GM23338 (cell line): ENCODE measurements around the gene BARX2.

Experiments
- CTCF ChIP-seq, 2 experiments: fragments of 200-600 bp in 1 of 2; sonication (generic) in 1 of 2; conservative IDR thresholded peaks; 2 replicates each; pipeline versions ENCODE4 v1.5.1 to v1.6.1; 2016 to 2017; ENCODE audit warnings: antibody characterized with exemption in 2 of 2, low read depth in 2 of 2, mild to moderate bottlenecking in 2 of 2, moderate library complexity in 1 of 2
- ETS1 ChIP-seq: IDR thresholded peaks from 2 replicates; pipeline ENCODE4 v1.6.1; 2016; ENCODE audit warnings: antibody characterized with exemption
- EZH2 ChIP-seq: fragments of 200-600 bp; sonication (generic); IDR thresholded peaks from one replicate; pipeline ENCODE4 v1.8.0; 2017; ENCODE audit warnings: antibody characterized with exemption, mild to moderate bottlenecking, low read depth; ENCODE audit not compliant: unreplicated experiment
- POLR2AphosphoS5 ChIP-seq: IDR thresholded peaks from 2 replicates; pipeline ENCODE4 v1.6.1; 2016; ENCODE audit warnings: antibody characterized with exemption, low read depth
- REST ChIP-seq: IDR thresholded peaks from one replicate; pipeline ENCODE4 v1.6.1; 2018; ENCODE audit warnings: antibody characterized with exemption; ENCODE audit not compliant: unreplicated experiment
- ZNF114 ChIP-seq: fragments of 250-450 bp; sonication (Bioruptor Pico); IDR thresholded peaks from 2 replicates; pipeline ENCODE4 v1.5.0; 2020; ENCODE audit warnings: mild to moderate bottlenecking, moderate library complexity

- no peak for TF ChIP-seq ZNF114
- TF ChIP-seq CTCF (conservative IDR thresholded peaks at IDR 0.05; ENCODE audit: low read depth in 2 of 2): no peak
- no peak for TF ChIP-seq REST
- TF ChIP-seq EZH2: no peak
- TF ChIP-seq POLR2AphosphoS5: no peak
- TF ChIP-seq ETS1: no peak
These were observed 15.9 kb upstream of the BARX2 start for GRCh38 chr11:129359748-129360147.
